ENCODE measurements around the gene RRAS. TPM values are rescaled to one million over a fixed set of nuclear protein-coding genes. Genes with fewer than 3 reads are reported as not detected.

The RRAS gene
- total RNA-seq, 4 donors from 2014 or later, result 12.9 to 28.8 (median 18.6) TPM

DNA sequence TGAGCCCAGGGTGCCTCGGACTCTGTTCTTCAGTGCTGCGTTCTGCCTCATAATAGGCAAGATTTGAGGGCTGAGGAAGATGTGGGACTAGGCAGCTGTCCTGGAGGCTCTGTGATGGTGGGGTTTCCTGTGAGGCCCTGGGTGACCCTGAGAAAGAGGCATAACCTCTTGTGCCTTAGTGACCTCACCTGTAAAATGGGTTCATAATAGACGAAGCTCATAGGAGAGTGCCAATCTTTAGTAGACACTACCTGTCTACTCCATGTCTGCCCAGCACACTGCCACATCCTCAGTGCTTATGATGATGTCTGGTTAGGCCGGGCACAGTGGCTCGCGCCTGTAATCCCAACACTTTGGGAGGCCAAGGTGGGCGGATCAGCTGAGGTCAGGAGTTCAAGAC, 23.4 kb downstream of the RRAS start:
- Histone ChIP-seq H3K4me1 (peaks cover 22% of the 10 kb centered on the region), H3K27ac (no peak overlapping the region), H3K36me3 (peaks cover 71% of the 10 kb centered on the region), H3K4me3 (no peak overlapping the region), H3K27me3 (no peaks in the 10 kb centered on the region), H3K9me3 (no peaks in the 10 kb centered on the region)
- 100% methylated on average over 4 of the region's 7 CpGs for WGBS
- TF ChIP-seq POLR2A (IDR thresholded peaks at IDR 0.05) (no peak), POLR2AphosphoS5 (IDR thresholded peaks at IDR 0.05) (no peak), EP300 (IDR thresholded peaks at IDR 0.05) (no peak)
- TF ChIP-seq, protein P1, sequence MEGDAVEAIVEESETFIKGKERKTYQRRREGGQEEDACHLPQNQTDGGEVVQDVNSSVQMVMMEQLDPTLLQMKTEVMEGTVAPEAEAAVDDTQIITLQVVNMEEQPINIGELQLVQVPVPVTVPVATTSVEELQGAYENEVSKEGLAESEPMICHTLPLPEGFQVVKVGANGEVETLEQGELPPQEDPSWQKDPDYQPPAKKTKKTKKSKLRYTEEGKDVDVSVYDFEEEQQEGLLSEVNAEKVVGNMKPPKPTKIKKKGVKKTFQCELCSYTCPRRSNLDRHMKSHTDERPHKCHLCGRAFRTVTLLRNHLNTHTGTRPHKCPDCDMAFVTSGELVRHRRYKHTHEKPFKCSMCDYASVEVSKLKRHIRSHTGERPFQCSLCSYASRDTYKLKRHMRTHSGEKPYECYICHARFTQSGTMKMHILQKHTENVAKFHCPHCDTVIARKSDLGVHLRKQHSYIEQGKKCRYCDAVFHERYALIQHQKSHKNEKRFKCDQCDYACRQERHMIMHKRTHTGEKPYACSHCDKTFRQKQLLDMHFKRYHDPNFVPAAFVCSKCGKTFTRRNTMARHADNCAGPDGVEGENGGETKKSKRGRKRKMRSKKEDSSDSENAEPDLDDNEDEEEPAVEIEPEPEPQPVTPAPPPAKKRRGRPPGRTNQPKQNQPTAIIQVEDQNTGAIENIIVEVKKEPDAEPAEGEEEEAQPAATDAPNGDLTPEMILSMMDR (IDR thresholded peaks at IDR 0.05), result no peak
- no peak for DNase-seq (ENCODE audit: low spot score in 2 of 2)

DNA sequence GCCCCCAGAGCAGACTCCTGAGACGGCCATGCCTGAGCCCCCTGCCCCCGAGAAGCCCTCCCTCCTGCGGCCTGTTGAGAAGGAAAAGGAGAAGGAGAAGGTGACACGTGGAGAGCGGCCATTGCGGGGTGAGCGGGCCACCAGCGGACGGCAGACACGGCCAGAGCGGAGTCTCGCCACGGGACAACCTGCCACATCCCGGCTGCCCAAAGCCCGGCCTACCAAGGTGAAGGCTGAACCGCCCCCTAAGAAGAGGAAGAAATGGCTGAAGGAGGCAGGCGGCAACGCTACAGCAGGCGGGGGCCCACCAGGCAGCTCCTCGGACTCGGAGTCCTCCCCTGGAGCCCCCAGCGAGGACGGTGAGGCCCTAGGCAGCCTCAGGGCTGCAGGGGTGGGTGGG, 24.1 kb downstream of the RRAS start:
- H3K27ac ChIP-seq, result no peak overlapping the region
- peaks cover 22% of the 10 kb centered on the region for H3K4me1 ChIP-seq
- TF ChIP-seq POLR2AphosphoS5 (IDR thresholded peaks at IDR 0.05) (no peak), POLR2A (IDR thresholded peaks at IDR 0.05) (no peak), EP300 (IDR thresholded peaks at IDR 0.05) (no peak)
- TF ChIP-seq, protein P1 (IDR thresholded peaks at IDR 0.05), result no peak
- 89% methylated on average over 21 of the region's 23 CpGs for WGBS
- no peaks in the 10 kb centered on the region for H3K27me3 ChIP-seq
- peaks cover 70% of the 10 kb centered on the region for H3K36me3 ChIP-seq
- H3K9me3 ChIP-seq, result no peaks in the 10 kb centered on the region
- no peak overlapping the region for H3K4me3 ChIP-seq
- DNase-seq (ENCODE audit: low spot score in 2 of 2), result no peak

DNA sequence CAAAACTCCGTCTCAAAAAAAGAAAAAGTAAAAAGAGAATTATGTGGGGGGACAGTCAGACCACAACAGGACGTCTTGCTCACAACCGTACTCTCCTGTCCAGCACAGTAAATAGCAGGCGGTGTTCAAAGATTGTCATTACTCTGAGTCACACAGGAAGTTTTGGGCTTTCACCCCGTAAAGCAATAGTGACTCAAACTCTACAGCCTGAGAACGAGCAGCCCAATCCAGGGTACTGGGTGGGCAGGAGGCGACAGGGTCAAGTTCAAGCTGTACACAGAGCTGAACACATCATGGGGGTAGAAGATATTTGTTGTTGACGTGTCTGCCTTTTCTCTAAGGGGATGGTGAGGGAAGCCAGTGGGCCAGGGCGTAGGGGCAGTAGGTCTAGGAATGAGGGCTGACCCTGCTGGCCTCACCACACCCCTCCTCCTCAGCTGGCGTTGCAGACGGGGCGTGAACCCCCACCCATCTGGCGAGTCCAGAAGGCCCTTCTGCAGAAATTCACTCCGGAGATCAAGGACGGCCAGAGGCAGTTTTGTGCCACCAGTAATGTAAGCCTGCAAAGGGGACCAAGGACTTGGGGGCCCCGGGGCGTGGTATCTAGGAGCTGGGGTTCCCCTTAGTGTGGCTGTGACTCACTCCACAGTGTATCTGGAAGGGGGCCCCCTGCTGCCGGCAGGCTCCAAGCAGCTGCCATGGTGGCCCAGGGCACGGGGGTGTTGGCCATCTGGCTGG, 25.7 kb downstream of the RRAS start:
- Histone ChIP-seq H3K4me1 (peaks cover 22% of the 10 kb centered on the region), H3K27me3 (no peaks in the 10 kb centered on the region), H3K9me3 (no peaks in the 10 kb centered on the region), H3K27ac (peak overlapping the region; percentile 22), H3K4me3 (no peak overlapping the region), H3K36me3 (peaks cover 74% of the 10 kb centered on the region)
- TF ChIP-seq, protein P1 (IDR thresholded peaks at IDR 0.05), result no peak
- TF ChIP-seq EP300 (IDR thresholded peaks at IDR 0.05) (no peak), POLR2AphosphoS5 (IDR thresholded peaks at IDR 0.05) (no peak), POLR2A (IDR thresholded peaks at IDR 0.05) (no peak)
- DNase-seq (ENCODE audit: low spot score in 2 of 2), result no peak
- WGBS, result 64% methylated on average over 13 of the region's 19 CpGs

DNA sequence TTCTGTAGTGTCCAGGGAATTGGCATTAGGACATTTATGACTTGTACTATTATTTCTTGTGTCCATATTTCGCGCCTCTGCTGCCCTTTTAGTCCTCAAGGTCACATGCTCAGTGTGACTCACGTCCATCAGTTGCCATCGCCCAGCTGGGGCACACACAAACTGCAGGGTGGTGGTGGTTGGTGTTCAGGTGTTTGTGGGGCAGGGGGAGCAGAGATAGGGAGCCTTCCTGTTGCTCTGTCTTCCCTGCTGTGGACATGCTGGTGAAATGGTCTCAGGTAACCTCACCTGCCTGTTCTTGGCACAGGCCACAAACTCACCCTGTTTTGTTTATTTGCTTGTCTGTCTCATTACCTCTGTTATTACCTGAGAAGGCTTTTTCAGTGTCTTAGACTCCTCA, 26.6 kb downstream of the RRAS start:
- 63% methylated on average over 4 of the region's 4 CpGs for WGBS
- Histone ChIP-seq H3K27ac (peak overlapping the region; percentile 22), H3K27me3 (no peaks in the 10 kb centered on the region), H3K36me3 (peaks cover 76% of the 10 kb centered on the region), H3K4me1 (peaks cover 22% of the 10 kb centered on the region), H3K4me3 (no peak overlapping the region), H3K9me3 (no peaks in the 10 kb centered on the region)
- TF ChIP-seq EP300 (IDR thresholded peaks at IDR 0.05) (no peak), POLR2A (IDR thresholded peaks at IDR 0.05) (no peak), POLR2AphosphoS5 (IDR thresholded peaks at IDR 0.05) (no peak)
- TF ChIP-seq, protein P1 (IDR thresholded peaks at IDR 0.05), result no peak
- DNase-seq (ENCODE audit: low spot score in 2 of 2), result no peak

DNA sequence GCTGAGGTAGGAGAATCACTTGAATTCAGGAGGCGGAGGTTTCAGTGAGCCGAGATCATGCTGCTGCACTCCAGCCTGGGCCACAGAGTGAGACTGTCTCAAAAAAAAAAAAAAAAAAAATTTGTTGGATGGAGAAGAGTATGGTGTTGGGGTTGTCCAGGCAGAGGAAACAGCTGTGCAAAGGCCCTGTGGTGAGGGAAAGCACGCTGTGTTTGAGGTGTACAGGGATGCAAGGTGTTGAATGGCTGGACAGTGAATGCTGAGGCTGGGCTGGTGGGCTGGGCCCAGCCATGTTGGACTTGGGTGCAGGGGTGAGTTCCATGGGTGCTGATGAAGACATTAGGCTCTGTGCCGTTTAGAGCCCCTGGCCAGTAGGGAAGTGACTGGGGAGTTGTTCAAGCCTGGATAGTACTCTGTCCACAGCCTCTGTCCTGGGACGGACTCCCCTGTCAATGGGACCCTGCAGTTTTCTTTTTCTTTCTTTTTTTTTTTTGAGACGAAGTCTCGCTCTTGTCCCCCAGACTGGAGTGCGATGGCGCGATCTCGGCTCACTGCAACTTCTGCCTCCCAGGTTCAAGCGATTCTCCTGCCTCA, 30.3 kb downstream of the RRAS start:
- no peak overlapping the region for H3K4me3 ChIP-seq
- H3K27ac ChIP-seq, result no peak overlapping the region
- peaks cover 69% of the 10 kb centered on the region for H3K36me3 ChIP-seq
- TF ChIP-seq, protein P1 (IDR thresholded peaks at IDR 0.05), result no peak
- TF ChIP-seq POLR2AphosphoS5 (IDR thresholded peaks at IDR 0.05), result no peak
- TF ChIP-seq EP300 (IDR thresholded peaks at IDR 0.05), result no peak
- TF ChIP-seq POLR2A (IDR thresholded peaks at IDR 0.05), result no peak
- peaks cover 22% of the 10 kb centered on the region for H3K4me1 ChIP-seq
- no peaks in the 10 kb centered on the region for H3K9me3 ChIP-seq
- DNase-seq (ENCODE audit: low spot score in 2 of 2), result no peak
- no peaks in the 10 kb centered on the region for H3K27me3 ChIP-seq
- WGBS, result 97% methylated on average over 12 of the region's 12 CpGs

All from suprapubic skin (tissue), 4 donors.